ENCODE data around the gene HDAC8.

GRCh38 chrX:72620550-72621145 is 48.0 kb upstream of the HDAC8 start:
- TF ChIP-seq, protein P1, sequence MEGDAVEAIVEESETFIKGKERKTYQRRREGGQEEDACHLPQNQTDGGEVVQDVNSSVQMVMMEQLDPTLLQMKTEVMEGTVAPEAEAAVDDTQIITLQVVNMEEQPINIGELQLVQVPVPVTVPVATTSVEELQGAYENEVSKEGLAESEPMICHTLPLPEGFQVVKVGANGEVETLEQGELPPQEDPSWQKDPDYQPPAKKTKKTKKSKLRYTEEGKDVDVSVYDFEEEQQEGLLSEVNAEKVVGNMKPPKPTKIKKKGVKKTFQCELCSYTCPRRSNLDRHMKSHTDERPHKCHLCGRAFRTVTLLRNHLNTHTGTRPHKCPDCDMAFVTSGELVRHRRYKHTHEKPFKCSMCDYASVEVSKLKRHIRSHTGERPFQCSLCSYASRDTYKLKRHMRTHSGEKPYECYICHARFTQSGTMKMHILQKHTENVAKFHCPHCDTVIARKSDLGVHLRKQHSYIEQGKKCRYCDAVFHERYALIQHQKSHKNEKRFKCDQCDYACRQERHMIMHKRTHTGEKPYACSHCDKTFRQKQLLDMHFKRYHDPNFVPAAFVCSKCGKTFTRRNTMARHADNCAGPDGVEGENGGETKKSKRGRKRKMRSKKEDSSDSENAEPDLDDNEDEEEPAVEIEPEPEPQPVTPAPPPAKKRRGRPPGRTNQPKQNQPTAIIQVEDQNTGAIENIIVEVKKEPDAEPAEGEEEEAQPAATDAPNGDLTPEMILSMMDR (IDR thresholded peaks at IDR 0.05) = no peak
- no peak for TF ChIP-seq ZFX (IDR thresholded peaks at IDR 0.05; ENCODE audit: borderline replicate concordance)
